Keratinocyte (primary cell): ENCODE results near the gene SLC16A2. TPM values are rescaled to one million over a fixed set of nuclear protein-coding genes. Genes with fewer than 3 reads are reported as not detected.

Source experiments
- DNase-seq: peaks from one replicate; pipeline ENCODE4 v3.0.0-alpha.2; 2011; ENCODE audit warnings: low read depth, missing footprints, low spot score
- FAIRE-seq: peaks from 2 replicates; lab custom pipeline; 2011; peaks lifted over from hg19 to GRCh38; lab: Jason Lieb, UNC
- H2AFZ ChIP-seq: 2 replicates; pipeline ENCODE4 v1.6.0; 2012; ENCODE audit warnings: low read length, control low read depth, inconsistent platforms; ENCODE audit not compliant: control insufficient read depth
- H3K27ac ChIP-seq: 2 replicates; pipeline ENCODE4 v1.5.1; 2011; ENCODE audit warnings: low read length; ENCODE audit not compliant: control insufficient read depth, insufficient read depth
- H3K27me3 ChIP-seq: 3 replicates; pipeline ENCODE4 v1.6.0; 2011; ENCODE audit warnings: low read length; ENCODE audit not compliant: control insufficient read depth, insufficient read depth; ENCODE audit errors: extremely low read depth
- H3K36me3 ChIP-seq, 2 experiments: 2 replicates in 1 of 2; 3 replicates in 1 of 2; pipeline ENCODE4 v1.5.1; 2011; ENCODE audit warnings: low read length in 2 of 2, mild to moderate bottlenecking in 1 of 2; ENCODE audit not compliant: control insufficient read depth in 2 of 2, insufficient read depth in 2 of 2; ENCODE audit errors: extremely low read depth in 1 of 2
- H3K4me1 ChIP-seq: 3 replicates; pipeline ENCODE4 v1.5.1; 2011; ENCODE audit warnings: low read length; ENCODE audit not compliant: control insufficient read depth, insufficient read depth; ENCODE audit errors: extremely low read depth
- H3K4me2 ChIP-seq: 3 replicates; pipeline ENCODE4 v1.6.0; 2011; ENCODE audit warnings: low read depth, low read length; ENCODE audit not compliant: control insufficient read depth, insufficient read depth; ENCODE audit errors: extremely low read depth
- H3K4me3 ChIP-seq, 3 experiments: fragments of 200-600 bp in 1 of 3; sonication (generic) in 1 of 3; 2 replicates in 2 of 3; 3 replicates in 1 of 3; pipeline ENCODE4 v1.5.1; 2011 to 2016; ENCODE audit warnings: low read length in 3 of 3, mild to moderate bottlenecking in 3 of 3, control low read depth in 2 of 3, inconsistent platforms in 1 of 3, low read depth in 1 of 3, mixed read lengths in 1 of 3, mixed run types in 1 of 3, moderate library complexity in 1 of 3; ENCODE audit not compliant: control insufficient read depth in 2 of 3, insufficient read depth in 2 of 3; ENCODE audit errors: extremely low read depth in 1 of 3
- H3K79me2 ChIP-seq: 2 replicates; pipeline ENCODE4 v1.6.0; 2012; ENCODE audit warnings: low read length; ENCODE audit not compliant: control insufficient read depth, insufficient read depth
- H3K9ac ChIP-seq: 3 replicates; pipeline ENCODE4 v1.6.0; 2011; ENCODE audit warnings: low read length; ENCODE audit not compliant: control insufficient read depth, insufficient read depth; ENCODE audit errors: extremely low read depth
- H3K9me1 ChIP-seq: 3 replicates; pipeline ENCODE4 v1.6.0; 2011; ENCODE audit warnings: low read length; ENCODE audit not compliant: control insufficient read depth, insufficient read depth; ENCODE audit errors: extremely low read depth
- H3K9me3 ChIP-seq: 2 replicates; pipeline ENCODE4 v1.5.1; 2012; ENCODE audit warnings: low read depth, low read length; ENCODE audit not compliant: control insufficient read depth
- H4K20me1 ChIP-seq: 3 replicates; pipeline ENCODE4 v1.6.0; 2011; ENCODE audit warnings: low read length; ENCODE audit not compliant: control insufficient read depth, insufficient read depth; ENCODE audit errors: extremely low read depth
- EZH2 ChIP-seq: IDR thresholded peaks from one replicate; pipeline ENCODE4 v1.6.1; 2012; ENCODE audit warnings: inconsistent platforms, mild to moderate bottlenecking, low read length, moderate library complexity
- dilution Hi-C: fragments of 300-500 bp; cut with MboI; formaldehyde crosslinking; loops from one replicate; pipeline ENCODE4 v1.7.0; 2020; ENCODE audit warnings: low sequenced_read_pairs; ENCODE audit not compliant: extremely low pct_ligation_motif_present
- polyA plus RNA-seq, 5 experiments: library from polyadenylated mRNA; depleted of rRNA in 3 of 5; stranded (reverse) in 3 of 5; stranded (forward) in 1 of 5; unstranded in 1 of 5; fragments of >200 nt; gene quantifications; 1 replicate in 1 of 5; 2 replicates in 3 of 5; 3 replicates in 1 of 5; pipeline versions ENCODE4 v1.2.1 to v1.2.3, GENCODE V29; 2011 to 2012; ENCODE audit warnings: missing spikeins in 2 of 5, low read depth in 1 of 5, low replicate concordance in 1 of 5
- TF ChIP-seq, protein P1 (sequence below), 3 experiments: IDR thresholded peaks in 1 of 3; conservative IDR thresholded peaks in 1 of 3; optimal IDR thresholded peaks in 1 of 3; 2 replicates in 2 of 3; 3 replicates in 1 of 3; pipeline versions ENCODE3 to v1.5.1; 2011; ENCODE audit warnings: low read length in 3 of 3, mild to moderate bottlenecking in 3 of 3, moderate library complexity in 2 of 3, control low read depth in 1 of 3, inconsistent platforms in 1 of 3; ENCODE audit not compliant: insufficient read depth in 2 of 3; ENCODE audit errors: extremely low read depth in 1 of 3

SLC16A2 gene
- polyA plus RNA-seq, 1 donor (not counting 4 experiments of a cell fraction or from before 2014, with no cell fraction given) = 38.4 TPM

DNA sequence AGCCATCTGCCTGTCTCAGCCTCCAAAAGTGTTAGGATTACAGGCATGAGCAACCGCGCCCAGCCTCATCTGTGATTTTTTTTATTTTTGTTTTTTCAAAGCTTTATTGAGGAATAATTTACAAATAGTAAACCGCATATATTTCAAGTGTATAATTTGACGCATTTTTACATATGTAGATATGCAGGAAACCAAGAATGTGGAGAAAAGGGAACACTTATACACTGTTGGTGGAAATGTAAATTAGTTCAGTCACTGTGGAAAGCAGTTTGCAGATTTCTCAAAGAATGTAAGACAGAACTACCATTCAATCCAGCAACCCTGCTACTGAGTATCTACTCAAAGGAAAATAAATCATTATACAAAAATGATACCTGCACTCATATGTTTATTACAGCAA, 85.9 kb downstream of the SLC16A2 start:
- Histone ChIP-seq H3K9me1 (no peaks in the 10 kb centered on the region), H3K36me3 (no peaks in the 10 kb centered on the region), H3K9me3 (no peaks in the 10 kb centered on the region), H3K79me2 (no peaks in the 10 kb centered on the region), H3K4me1 (no peaks in the 10 kb centered on the region), H3K4me3 (no peak overlapping the region), H3K9ac (no peak overlapping the region), H4K20me1 (no peaks in the 10 kb centered on the region), H2AFZ (no peak overlapping the region), H3K27ac (no peak overlapping the region), H3K4me2 (no peak overlapping the region), H3K27me3 (no peaks in the 10 kb centered on the region)
- dilution Hi-C loops = no loop called here
- TF ChIP-seq, protein P1, sequence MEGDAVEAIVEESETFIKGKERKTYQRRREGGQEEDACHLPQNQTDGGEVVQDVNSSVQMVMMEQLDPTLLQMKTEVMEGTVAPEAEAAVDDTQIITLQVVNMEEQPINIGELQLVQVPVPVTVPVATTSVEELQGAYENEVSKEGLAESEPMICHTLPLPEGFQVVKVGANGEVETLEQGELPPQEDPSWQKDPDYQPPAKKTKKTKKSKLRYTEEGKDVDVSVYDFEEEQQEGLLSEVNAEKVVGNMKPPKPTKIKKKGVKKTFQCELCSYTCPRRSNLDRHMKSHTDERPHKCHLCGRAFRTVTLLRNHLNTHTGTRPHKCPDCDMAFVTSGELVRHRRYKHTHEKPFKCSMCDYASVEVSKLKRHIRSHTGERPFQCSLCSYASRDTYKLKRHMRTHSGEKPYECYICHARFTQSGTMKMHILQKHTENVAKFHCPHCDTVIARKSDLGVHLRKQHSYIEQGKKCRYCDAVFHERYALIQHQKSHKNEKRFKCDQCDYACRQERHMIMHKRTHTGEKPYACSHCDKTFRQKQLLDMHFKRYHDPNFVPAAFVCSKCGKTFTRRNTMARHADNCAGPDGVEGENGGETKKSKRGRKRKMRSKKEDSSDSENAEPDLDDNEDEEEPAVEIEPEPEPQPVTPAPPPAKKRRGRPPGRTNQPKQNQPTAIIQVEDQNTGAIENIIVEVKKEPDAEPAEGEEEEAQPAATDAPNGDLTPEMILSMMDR (optimal IDR thresholded peaks at IDR 0.05 in 1 of 3, IDR thresholded peaks at IDR 0.05 in 1 of 3, conservative IDR thresholded peaks at IDR 0.05 in 1 of 3; ENCODE audit: extremely low read depth in 1 of 3, insufficient read depth in 2 of 3, low read length in 3 of 3) = no peak
- TF ChIP-seq EZH2 = no peak
- no peak for DNase-seq
- FAIRE-seq = no peak

DNA sequence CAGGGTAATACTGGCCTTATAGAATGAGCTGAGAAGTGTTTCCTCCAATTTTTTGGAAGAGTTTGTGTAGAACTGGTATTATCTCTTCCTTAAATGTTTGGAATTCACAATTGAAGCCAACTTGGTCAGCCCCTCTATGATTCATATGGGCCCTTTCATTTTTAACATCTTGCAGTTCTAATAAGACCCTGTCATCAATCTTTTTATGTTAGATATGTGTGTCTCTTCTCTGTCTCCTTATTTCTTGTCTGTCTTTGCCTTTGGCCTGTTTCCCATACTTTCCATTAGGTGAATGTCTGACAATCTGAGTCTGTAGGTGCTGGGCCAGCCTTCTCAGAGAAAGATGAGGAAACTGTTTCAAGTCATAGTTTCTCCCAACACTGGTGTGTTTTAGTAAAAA, 88.7 kb downstream of the SLC16A2 start:
- TF ChIP-seq, protein P1 (optimal IDR thresholded peaks at IDR 0.05 in 1 of 3, IDR thresholded peaks at IDR 0.05 in 1 of 3, conservative IDR thresholded peaks at IDR 0.05 in 1 of 3; ENCODE audit: extremely low read depth in 1 of 3, insufficient read depth in 2 of 3, low read length in 3 of 3) = no peak
- TF ChIP-seq EZH2 = no peak
- DNase-seq = no peak
- H3K4me2 ChIP-seq = no peak overlapping the region
- dilution Hi-C loops = no loop called here
- no peak overlapping the region for H3K27ac ChIP-seq
- H3K36me3 ChIP-seq = no peaks in the 10 kb centered on the region
- H3K4me1 ChIP-seq = no peaks in the 10 kb centered on the region
- H3K9me1 ChIP-seq = no peaks in the 10 kb centered on the region
- H3K9me3 ChIP-seq = no peaks in the 10 kb centered on the region
- H3K27me3 ChIP-seq = no peaks in the 10 kb centered on the region
- no peak overlapping the region for H3K9ac ChIP-seq
- no peak overlapping the region for H3K4me3 ChIP-seq
- H4K20me1 ChIP-seq = no peaks in the 10 kb centered on the region
- no peak for FAIRE-seq
- H2AFZ ChIP-seq = no peak overlapping the region
- H3K79me2 ChIP-seq = no peaks in the 10 kb centered on the region
